Prostate gland (tissue), 2 donors: ENCODE data around the gene CR1. TPM values are rescaled to one million over a fixed set of nuclear protein-coding genes. Genes with fewer than 3 reads are reported as not detected.

ENCODE experiments used
- DNase-seq: peaks from one replicate; pipeline ENCODE4 v3.0.0-alpha.2; 2019; ENCODE audit warnings: low spot score
- H3K27ac ChIP-seq, 2 donors: fragments of 200-600 bp; sonication (generic); 2 replicates each; pipeline ENCODE4 v1.5.1; 2017 to 2019
- H3K27me3 ChIP-seq: fragments of 200-600 bp; sonication (generic); replicated peaks from 2 replicates; pipeline ENCODE4 v1.5.1; 2019; ENCODE audit not compliant: insufficient read depth
- H3K36me3 ChIP-seq, 2 donors: fragments of 200-600 bp; sonication (generic); 1 replicate in 1 of 2; 2 replicates in 1 of 2; pipeline versions ENCODE4 v1.5.1 to v1.8.1; 2017 to 2019
- H3K4me1 ChIP-seq: fragments of 200-600 bp; sonication (generic); replicated peaks from 2 replicates; pipeline ENCODE4 v1.5.1; 2019
- H3K4me3 ChIP-seq, 2 donors: fragments of 200-600 bp; sonication (generic); 2 replicates each; pipeline ENCODE4 v1.5.1; 2017 to 2019
- H3K9me3 ChIP-seq: fragments of 200-600 bp; sonication (generic); 2 replicates; pipeline ENCODE4 v1.5.1; 2017
- CTCF ChIP-seq, 4 experiments: fragments of 200-600 bp in 2 of 4; fragments of 450-650 bp in 2 of 4; sonication (generic) in 2 of 4; IDR thresholded peaks; 1 replicate in 3 of 4; 2 replicates in 1 of 4; pipeline ENCODE4 v1.5.1; 2016 to 2019; ENCODE audit warnings: antibody characterized with exemption in 4 of 4, mild to moderate bottlenecking in 2 of 4, moderate library complexity in 2 of 4
- POLR2A ChIP-seq: fragments of 450-650 bp; IDR thresholded peaks from one replicate; pipeline ENCODE4 v1.6.1; 2016; ENCODE audit warnings: antibody characterized with exemption, mild to moderate bottlenecking
- POLR2AphosphoS5 ChIP-seq: sonication (generic); formaldehyde crosslinking; IDR thresholded peaks from one replicate; pipeline ENCODE4 v1.6.1; 2017; ENCODE audit warnings: antibody characterized with exemption
- WGBS: methylation state at CpG from one replicate; pipeline ENCODE4 v1.1.5; 2018; 5-methylcytosine and 5-hydroxymethylcytosine counted together
- intact Hi-C: fragments of 100-400 bp; cut with DNase I; formaldehyde crosslinking; loops from one replicate; pipeline ENCODE4 v1.14.2; 2022
- total RNA-seq, 2 donors: library from RNA; depleted of rRNA; stranded (reverse); fragments of >200 nt; gene quantifications; one replicate each; pipeline ENCODE4 v1.1.0, GENCODE V29; 2016

CR1 gene
- total RNA-seq, 2 donors from 2014 or later = 0.14 to 3.8 TPM

DNA sequence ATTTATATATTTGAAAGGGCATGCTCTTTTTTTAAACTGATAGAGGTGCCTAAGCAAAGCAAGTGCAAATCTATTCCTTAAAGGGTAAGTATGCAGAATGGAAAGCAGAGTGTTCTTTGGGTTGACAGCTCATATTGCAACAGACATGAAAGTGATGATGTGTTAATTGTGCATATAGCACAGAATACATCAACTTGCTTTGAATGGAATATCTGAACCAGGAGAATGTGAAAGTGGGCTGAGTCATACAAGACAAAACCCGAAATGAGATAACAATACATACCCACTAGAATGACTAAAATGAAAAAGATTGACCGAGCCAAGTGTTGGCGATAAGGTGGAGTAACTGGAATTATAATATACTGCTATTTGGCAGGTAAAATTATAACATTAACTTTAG lies 4.3 kb downstream of the CR1 start:
- H3K4me3 ChIP-seq = no peak overlapping the region
- 80% methylated on average over 3 of the region's 3 CpGs for WGBS
- no peak for TF ChIP-seq POLR2A
- no peak for TF ChIP-seq CTCF (IDR thresholded peaks at IDR 0.05)
- no peak for TF ChIP-seq POLR2AphosphoS5
- intact Hi-C loops = no loop called here
- no peaks in the 10 kb centered on the region for H3K36me3 ChIP-seq
- no peak for DNase-seq
- peaks cover 2% of the 10 kb centered on the region for H3K27me3 ChIP-seq
- H3K4me1 ChIP-seq = no peaks in the 10 kb centered on the region
- no peaks in the 10 kb centered on the region for H3K9me3 ChIP-seq
- H3K27ac ChIP-seq = no peak overlapping the region

DNA sequence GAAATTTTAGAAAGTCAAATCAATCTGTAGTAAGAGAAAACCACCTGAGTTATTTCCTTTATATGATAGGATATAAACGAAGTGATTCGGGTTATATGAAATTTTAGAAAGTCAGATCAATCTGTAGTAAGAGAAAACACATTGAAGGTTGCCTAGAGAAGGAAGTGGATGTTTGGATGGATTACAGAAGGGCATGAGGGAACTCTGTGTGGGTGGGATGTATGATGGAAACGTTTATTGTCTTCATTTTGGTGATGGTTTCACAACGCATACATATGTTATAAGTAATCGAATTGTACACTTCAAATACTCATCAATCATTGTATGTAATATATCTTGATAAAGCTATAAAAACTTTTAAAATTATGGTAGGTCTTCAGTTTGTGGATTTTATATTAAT lies 5.1 kb downstream of the CR1 start:
- no peaks in the 10 kb centered on the region for H3K36me3 ChIP-seq
- intact Hi-C loops = no loop called here
- no peak for DNase-seq
- WGBS = 59% methylated on average over 5 of the region's 5 CpGs
- no peaks in the 10 kb centered on the region for H3K4me1 ChIP-seq
- H3K9me3 ChIP-seq = no peaks in the 10 kb centered on the region
- H3K27me3 ChIP-seq = peaks cover 4% of the 10 kb centered on the region
- no peak overlapping the region for H3K4me3 ChIP-seq
- no peak for TF ChIP-seq POLR2A
- TF ChIP-seq CTCF (IDR thresholded peaks at IDR 0.05) = no peak
- no peak overlapping the region for H3K27ac ChIP-seq

DNA sequence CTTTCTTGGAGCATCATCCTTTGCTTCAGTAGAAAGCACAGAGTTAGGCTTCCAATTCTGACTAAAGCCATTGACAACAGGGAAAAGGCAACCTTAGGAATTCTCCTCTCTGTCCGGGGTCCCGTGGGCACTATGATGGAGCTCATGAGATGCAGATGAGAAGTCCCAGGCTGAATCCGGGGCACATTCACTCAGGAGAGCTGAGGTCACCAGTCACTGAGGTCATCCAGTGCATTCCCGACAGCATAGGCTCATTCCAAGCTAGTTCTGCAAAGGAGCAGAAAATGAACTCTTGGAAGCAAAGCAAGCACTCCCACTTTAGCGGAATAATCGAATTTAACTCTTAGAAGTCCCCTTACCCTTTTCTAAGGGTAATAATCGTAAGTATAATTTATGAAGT lies 6.8 kb downstream of the CR1 start:
- H3K9me3 ChIP-seq = no peaks in the 10 kb centered on the region
- no peaks in the 10 kb centered on the region for H3K36me3 ChIP-seq
- WGBS = 81% methylated on average over 7 of the region's 7 CpGs
- intact Hi-C loops = no loop called here
- no peak overlapping the region for H3K4me3 ChIP-seq
- H3K27me3 ChIP-seq = peaks cover 2% of the 10 kb centered on the region
- DNase-seq = no peak
- no peak for TF ChIP-seq CTCF (IDR thresholded peaks at IDR 0.05)
- no peaks in the 10 kb centered on the region for H3K4me1 ChIP-seq
- H3K27ac ChIP-seq = no peak overlapping the region

- no peak overlapping the region for H3K4me3 ChIP-seq
- 92% methylated on average over 3 of the region's 3 CpGs for WGBS
- H3K27me3 ChIP-seq = peaks cover 2% of the 10 kb centered on the region
- DNase-seq = no peak
- no peaks in the 10 kb centered on the region for H3K4me1 ChIP-seq
- no peak for TF ChIP-seq POLR2AphosphoS5
- no peaks in the 10 kb centered on the region for H3K36me3 ChIP-seq
- H3K27ac ChIP-seq = no peak overlapping the region
- no peaks in the 10 kb centered on the region for H3K9me3 ChIP-seq
- intact Hi-C loops = no loop called here
Observed at GRCh38 chr1:207503950-207504349, 8.0 kb downstream of the CR1 start.

DNA sequence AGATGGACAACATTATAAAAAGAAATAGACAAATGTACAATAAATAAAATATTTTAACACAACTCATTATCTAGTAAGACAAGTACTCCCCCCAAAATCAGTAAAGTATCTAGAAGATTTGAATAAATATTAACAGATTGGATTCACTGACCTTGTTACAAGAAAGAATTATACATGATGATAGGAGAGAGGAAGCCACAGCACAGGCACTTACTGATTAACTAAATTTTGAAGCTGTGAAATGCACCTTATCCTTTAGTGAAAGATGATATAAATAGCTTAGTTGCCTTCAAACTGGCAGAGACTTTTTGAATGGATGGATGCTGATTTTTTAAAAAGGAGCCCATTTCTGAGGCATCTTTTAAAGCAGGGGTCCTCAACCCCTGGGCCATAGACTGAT lies 8.5 kb downstream of the CR1 start:
- intact Hi-C loops = no loop called here
- Histone ChIP-seq H3K4me1 (no peaks in the 10 kb centered on the region), H3K9me3 (no peaks in the 10 kb centered on the region), H3K36me3 (no peaks in the 10 kb centered on the region), H3K27ac (no peak overlapping the region), H3K4me3 (no peak overlapping the region), H3K27me3 (peaks cover 2% of the 10 kb centered on the region)
- DNase-seq = no peak
- TF ChIP-seq POLR2AphosphoS5 (no peak), CTCF (IDR thresholded peaks at IDR 0.05) (no peak), POLR2A (no peak)

GRCh38 chr1:207510444-207510843 lies 14.5 kb downstream of the CR1 start:
- no peaks in the 10 kb centered on the region for H3K9me3 ChIP-seq
- H3K4me3 ChIP-seq = no peak overlapping the region
- H3K27ac ChIP-seq = no peak overlapping the region
- intact Hi-C loops = no loop called here
- peaks cover under 1% of the 10 kb centered on the region for H3K27me3 ChIP-seq
- no peaks in the 10 kb centered on the region for H3K36me3 ChIP-seq
- WGBS = 44% methylated on average over 1 of the region's 1 CpG
- H3K4me1 ChIP-seq = no peaks in the 10 kb centered on the region
- TF ChIP-seq POLR2AphosphoS5 = no peak
- no peak for TF ChIP-seq CTCF (IDR thresholded peaks at IDR 0.05)
- no peak for TF ChIP-seq POLR2A
- DNase-seq = no peak
